Mammary epithelial cell (primary cell): Measurements from ENCODE around the gene CNOT9.
"Not testable (repeated sequence)": the region's sequence is repeated elsewhere in the genome, so short reads cannot be mapped to it uniquely, and the experiment has no call there.

Source experiments
- CTCF ChIP-seq, 2 donors: IDR thresholded peaks in 1 of 2; conservative IDR thresholded peaks in 1 of 2; 2 replicates each; pipeline ENCODE4 v1.5.1; 2011 to 2012; ENCODE audit warnings: inconsistent platforms in 2 of 2, low read length in 2 of 2, mild to moderate bottlenecking in 2 of 2, control low read depth in 1 of 2, low read depth in 1 of 2; ENCODE audit not compliant: insufficient read depth in 1 of 2; ENCODE audit errors: extremely low read depth in 1 of 2
- EZH2 ChIP-seq: IDR thresholded peaks from 2 replicates; pipeline ENCODE4 v1.6.1; 2012; ENCODE audit warnings: low read length, inconsistent platforms, borderline replicate concordance

GRCh38 chr2:218528409-218528808 lies 40.2 kb upstream of the CNOT9 start:
- TF ChIP-seq CTCF (conservative IDR thresholded peaks at IDR 0.05 in 1 of 2, IDR thresholded peaks at IDR 0.05 in 1 of 2; ENCODE audit: extremely low read depth in 1 of 2, insufficient read depth in 1 of 2, low read depth in 1 of 2, low read length in 2 of 2); EZH2: not testable (repeated sequence)
